Measurements from ENCODE around the gene DNAJB6. TPM values are rescaled to one million over a fixed set of nuclear protein-coding genes. Genes with fewer than 3 reads are reported as not detected.

DNAJB6 gene
- total and polyA plus RNA-seq, 7 donors, result 71.5 to 145 (median 120) TPM

DNA sequence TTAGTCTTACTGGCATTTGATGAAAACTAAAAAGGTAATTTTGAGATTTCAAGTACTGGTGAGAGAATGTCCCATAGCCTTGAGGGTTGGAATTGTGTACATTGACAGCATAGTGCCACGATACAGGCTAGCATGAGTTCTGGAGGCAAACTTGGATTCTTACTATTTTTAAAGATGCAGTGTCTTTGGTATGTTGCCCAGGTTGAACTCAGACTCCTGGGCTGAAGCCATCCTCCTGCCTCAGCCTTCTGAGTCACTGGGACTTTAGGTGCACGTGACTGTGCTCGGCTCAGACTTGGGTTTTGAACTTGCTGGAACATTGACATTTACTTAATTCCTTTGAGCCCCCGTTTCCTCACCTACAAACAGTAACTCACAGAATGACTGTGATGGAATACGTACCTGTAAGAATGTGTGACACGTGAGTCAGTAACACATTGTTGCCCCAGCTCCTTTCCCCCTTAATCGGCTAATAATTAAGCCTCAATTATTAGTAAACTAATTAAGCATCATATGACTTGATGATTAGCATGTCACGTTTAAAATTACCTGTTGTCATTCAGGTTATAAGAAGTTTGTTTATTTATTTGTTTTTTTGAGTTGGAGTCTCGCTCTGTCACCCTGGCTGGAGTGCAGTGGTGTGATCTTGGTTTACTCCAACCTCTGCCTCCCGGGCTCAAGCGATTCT lies 10.6 kb downstream of the DNAJB6 start:
- DNase-seq, result peak; percentile 90
- Histone ChIP-seq H3K27me3 (no peaks in the 10 kb centered on the region), H3K9me3 (no peaks in the 10 kb centered on the region), H3K4me1 (peaks cover 0 to 85% (median 72%) of the 10 kb centered on the region in 4 donors), H3K36me3 (no peaks in the 10 kb centered on the region), H3K4me3 (peak overlapping the region in 1 of 4 donors; percentile 16), H3K27ac (peak overlapping the region; percentile 49 to 78 (median 58))
- WGBS, 2 donors, result 83 to 88% methylated on average over 11 of the region's 11 CpGs
- TF ChIP-seq POLR2A (IDR thresholded peaks at IDR 0.05) (no peak), POLR2AphosphoS5 (IDR thresholded peaks at IDR 0.05) (peak in 3 of 4 donors; percentile 15 to 79 (median 20)), EP300 (IDR thresholded peaks at IDR 0.05) (peak in 1 of 4 donors; percentile 89)
- TF ChIP-seq, protein P1, sequence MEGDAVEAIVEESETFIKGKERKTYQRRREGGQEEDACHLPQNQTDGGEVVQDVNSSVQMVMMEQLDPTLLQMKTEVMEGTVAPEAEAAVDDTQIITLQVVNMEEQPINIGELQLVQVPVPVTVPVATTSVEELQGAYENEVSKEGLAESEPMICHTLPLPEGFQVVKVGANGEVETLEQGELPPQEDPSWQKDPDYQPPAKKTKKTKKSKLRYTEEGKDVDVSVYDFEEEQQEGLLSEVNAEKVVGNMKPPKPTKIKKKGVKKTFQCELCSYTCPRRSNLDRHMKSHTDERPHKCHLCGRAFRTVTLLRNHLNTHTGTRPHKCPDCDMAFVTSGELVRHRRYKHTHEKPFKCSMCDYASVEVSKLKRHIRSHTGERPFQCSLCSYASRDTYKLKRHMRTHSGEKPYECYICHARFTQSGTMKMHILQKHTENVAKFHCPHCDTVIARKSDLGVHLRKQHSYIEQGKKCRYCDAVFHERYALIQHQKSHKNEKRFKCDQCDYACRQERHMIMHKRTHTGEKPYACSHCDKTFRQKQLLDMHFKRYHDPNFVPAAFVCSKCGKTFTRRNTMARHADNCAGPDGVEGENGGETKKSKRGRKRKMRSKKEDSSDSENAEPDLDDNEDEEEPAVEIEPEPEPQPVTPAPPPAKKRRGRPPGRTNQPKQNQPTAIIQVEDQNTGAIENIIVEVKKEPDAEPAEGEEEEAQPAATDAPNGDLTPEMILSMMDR (IDR thresholded peaks at IDR 0.05), result no peak
- intact Hi-C loops (cut with DNase I), result no loop called here

DNA sequence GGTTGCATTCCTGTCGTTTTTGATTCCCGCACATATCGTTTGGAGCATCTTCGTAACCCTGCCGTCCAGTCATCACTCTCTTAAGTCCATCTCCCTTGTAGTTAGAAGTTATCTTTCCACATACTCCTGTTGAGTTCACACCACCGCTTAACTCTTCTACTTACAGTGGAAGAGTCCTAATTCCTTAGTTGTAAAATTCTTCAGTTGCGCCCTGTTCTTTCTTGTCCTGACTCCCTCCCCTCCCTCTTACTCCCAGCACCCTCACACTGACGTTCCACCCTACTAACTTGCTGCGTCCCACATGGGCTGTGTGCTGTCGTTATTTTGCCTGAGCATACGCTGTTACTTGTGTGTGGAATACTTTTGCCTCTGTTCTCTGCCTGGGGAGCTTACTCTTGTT lies 11.7 kb downstream of the DNAJB6 start:
- no peak for DNase-seq
- Histone ChIP-seq H3K36me3 (no peaks in the 10 kb centered on the region), H3K27ac (peak overlapping the region in 2 of 4 donors; percentile 13 to 78), H3K4me1 (peaks cover 0 to 83% (median 73%) of the 10 kb centered on the region in 4 donors), H3K9me3 (no peaks in the 10 kb centered on the region), H3K4me3 (no peak overlapping the region), H3K27me3 (no peaks in the 10 kb centered on the region)
- WGBS, 2 donors, result 88 to 91% methylated on average over 11 of the region's 11 CpGs
- no peak for TF ChIP-seq EP300 (IDR thresholded peaks at IDR 0.05)
- TF ChIP-seq POLR2A (IDR thresholded peaks at IDR 0.05), result no peak
- TF ChIP-seq POLR2AphosphoS5 (IDR thresholded peaks at IDR 0.05), result no peak
- TF ChIP-seq, protein P1 (IDR thresholded peaks at IDR 0.05), result no peak
- intact Hi-C loops (cut with DNase I), result no loop called here

- TF ChIP-seq EP300 (IDR thresholded peaks at IDR 0.05) (no peak), POLR2A (IDR thresholded peaks at IDR 0.05) (no peak), POLR2AphosphoS5 (IDR thresholded peaks at IDR 0.05) (no peak)
- TF ChIP-seq, protein P1 (IDR thresholded peaks at IDR 0.05), result no peak
Observed at GRCh38 chr7:157352516-157352915, 15.7 kb downstream of the DNAJB6 start.

GRCh38 chr7:157355784-157356511 lies 19.1 kb downstream of the DNAJB6 start:
- DNase-seq, result no peak
- H3K36me3 ChIP-seq, result peaks cover 0 to 25% (median 9%) of the 10 kb centered on the region in 4 donors
- H3K27ac ChIP-seq, result peak overlapping the region; percentile 11 to 68 (median 54)
- H3K4me1 ChIP-seq, result peaks cover 0 to 72% (median 61%) of the 10 kb centered on the region in 4 donors
- no peaks in the 10 kb centered on the region for H3K9me3 ChIP-seq
- no peak overlapping the region for H3K4me3 ChIP-seq
- H3K27me3 ChIP-seq, result no peaks in the 10 kb centered on the region
- 68 to 72% methylated on average over 15 of the region's 15 CpGs for WGBS, 2 donors
- TF ChIP-seq POLR2A (IDR thresholded peaks at IDR 0.05) (no peak), EP300 (IDR thresholded peaks at IDR 0.05) (no peak), POLR2AphosphoS5 (IDR thresholded peaks at IDR 0.05) (no peak)
- TF ChIP-seq, protein P1 (IDR thresholded peaks at IDR 0.05), result no peak
- intact Hi-C loops (cut with DNase I), result no loop called here

More at GRCh38 chr7:157352516-157352915, 15.7 kb downstream of the DNAJB6 start:
- no peaks in the 10 kb centered on the region for H3K9me3 ChIP-seq
- no peaks in the 10 kb centered on the region for H3K36me3 ChIP-seq
- H3K4me1 ChIP-seq, result peaks cover 0 to 87% (median 78%) of the 10 kb centered on the region in 4 donors
- no peak overlapping the region for H3K27ac ChIP-seq
- H3K4me3 ChIP-seq, result no peak overlapping the region
- WGBS, 2 donors, result 60 to 67% methylated on average over 6 of the region's 6 CpGs
- H3K27me3 ChIP-seq, result no peaks in the 10 kb centered on the region
- intact Hi-C loops (cut with DNase I), result no loop called here
- DNase-seq, result peak; percentile 49
